ENCODE measurements around the gene GFI1. TPM values are rescaled to one million over a fixed set of nuclear protein-coding genes. Genes with fewer than 3 reads are reported as not detected.

GFI1 gene
- total and polyA plus RNA-seq, 2 of the 13 experiments (the other 11 are each of a cell fraction or from before 2014, with no cell fraction given), result 10.3 to 10.5 TPM

- FAIRE-seq (no peak), DNase-seq (ENCODE audit: low spot score) (no peak), ATAC-seq (no peak)
- ChIA-PET CTCF (ENCODE audit: low intra/inter-chr PET ratio, low total read pairs) (interaction anchor here (0.6 kb wide), 1 partner anchor 30 kb away, joined by 3 read pairs; no protein-coding TSS in a partner anchor), POLR2A (interaction anchor here (3.6 kb wide), 1 partner anchor 16 kb away, joined by 26 read pairs; the partner anchor contains the start of gene GFI1)
- in situ Hi-C loops (cut with HindIII; ENCODE audit: extremely low pct_ligation_motif_present, low pct_unique_long_range_greater_than_20kb), result no loop called here
- H3K27ac ChIP-seq (ENCODE audit: extremely low read length, insufficient read depth, low read length), result no peak overlapping the region
- H3K36me3 ChIP-seq (replicated peaks in 1 of 2; ENCODE audit: control insufficient read depth in 1 of 2, insufficient read depth in 2 of 2, low read length in 2 of 2), result no peaks in the 10 kb centered on the region
- TF ChIP-seq TBL1XR1 (IDR thresholded peaks at IDR 0.05; ENCODE audit: borderline replicate concordance, low read length, partially characterized antibody), result no peak
- TF ChIP-seq ZNF772 (CRISPR knock-in tag; IDR thresholded peaks at IDR 0.05), result no peak
- no peak for TF ChIP-seq SP2 (CRISPR knock-in tag; IDR thresholded peaks at IDR 0.05)
- no peak for TF ChIP-seq ZNF460 (CRISPR knock-in tag; IDR thresholded peaks at IDR 0.05; ENCODE audit: borderline replicate concordance)
- TF ChIP-seq, protein P1, sequence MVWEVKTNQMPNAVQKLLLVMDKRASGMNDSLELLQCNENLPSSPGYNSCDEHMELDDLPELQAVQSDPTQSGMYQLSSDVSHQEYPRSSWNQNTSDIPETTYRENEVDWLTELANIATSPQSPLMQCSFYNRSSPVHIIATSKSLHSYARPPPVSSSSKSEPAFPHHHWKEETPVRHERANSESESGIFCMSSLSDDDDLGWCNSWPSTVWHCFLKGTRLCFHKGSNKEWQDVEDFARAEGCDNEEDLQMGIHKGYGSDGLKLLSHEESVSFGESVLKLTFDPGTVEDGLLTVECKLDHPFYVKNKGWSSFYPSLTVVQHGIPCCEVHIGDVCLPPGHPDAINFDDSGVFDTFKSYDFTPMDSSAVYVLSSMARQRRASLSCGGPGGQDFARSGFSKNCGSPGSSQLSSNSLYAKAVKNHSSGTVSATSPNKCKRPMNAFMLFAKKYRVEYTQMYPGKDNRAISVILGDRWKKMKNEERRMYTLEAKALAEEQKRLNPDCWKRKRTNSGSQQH (CRISPR knock-in tag; IDR thresholded peaks at IDR 0.05; ENCODE audit: low read depth), result no peak
- TF ChIP-seq PITX1 (CRISPR knock-in tag; IDR thresholded peaks at IDR 0.05), result no peak
- no peak for TF ChIP-seq ZNF12 (CRISPR knock-in tag; IDR thresholded peaks at IDR 0.05)
- no peak for TF ChIP-seq AKAP8 (CRISPR knock-in tag; IDR thresholded peaks at IDR 0.05)
- no peak for TF ChIP-seq ZNF274 (CRISPR knock-in tag; IDR thresholded peaks at IDR 0.05)
- no peak for TF ChIP-seq ZNF451 (CRISPR knock-in tag; IDR thresholded peaks at IDR 0.05)
- no peak for TF ChIP-seq ZKSCAN5 (CRISPR knock-in tag; IDR thresholded peaks at IDR 0.05)
- TF ChIP-seq ATAD3A (CRISPR knock-in tag; IDR thresholded peaks at IDR 0.05), result no peak
- TF ChIP-seq BRCA1 (CRISPR knock-in tag; IDR thresholded peaks at IDR 0.05), result no peak
- no peak for TF ChIP-seq NBN (conservative IDR thresholded peaks at IDR 0.05)
- TF ChIP-seq U2AF1 (optimal IDR thresholded peaks at IDR 0.05; ENCODE audit: low read depth, low read length), result no peak
- TF ChIP-seq ZNF331 (CRISPR knock-in tag; IDR thresholded peaks at IDR 0.05), result no peak
- no peak overlapping the region for H3K4me3 ChIP-seq (replicated peaks in 1 of 3; ENCODE audit: insufficient read depth in 1 of 3, low read depth in 2 of 3, low read length in 3 of 3)
- BruUV-seq (replicated peaks), result no TSS peak
- H2AFZ ChIP-seq (ENCODE audit: low read length), result no peak overlapping the region
- H4K20me1 ChIP-seq (ENCODE audit: insufficient read depth, low read length), result no peaks in the 10 kb centered on the region
- H3K4me2 ChIP-seq (ENCODE audit: low read depth, low read length), result no peak overlapping the region
- peaks cover 37% of the 10 kb centered on the region for H3K4me1 ChIP-seq (ENCODE audit: insufficient read depth, low read length)
- intact Hi-C loops (cut with micrococcal nuclease; ENCODE audit: unreplicated experiment), result no loop called here
- H3K9me3 ChIP-seq (ENCODE audit: low read length), result no peaks in the 10 kb centered on the region
- no peaks in the 10 kb centered on the region for H3K27me3 ChIP-seq (ENCODE audit: control insufficient read depth in 1 of 2, insufficient read depth in 2 of 2, low read length in 2 of 2)
- no peak overlapping the region for H3K9ac ChIP-seq (ENCODE audit: insufficient read depth, low read depth, low read length)
- H3K79me2 ChIP-seq (ENCODE audit: insufficient read depth, low read length), result no peaks in the 10 kb centered on the region
These were observed 15.5 kb upstream of the GFI1 start for GRCh38 chr1:92502247-92502646.

Data from HepG2 (cell line).